Rectal smooth muscle tissue (tissue), 1 donor: ENCODE results near the gene CYP3A4.
"Not testable (repeated sequence)": the region's sequence is repeated elsewhere in the genome, so short reads cannot be mapped to it uniquely, and the experiment has no call there.

Experiments
- H3K27ac ChIP-seq: one replicate; pipeline ENCODE4 v1.7.0; 2013; ENCODE audit warnings: low read depth, low read length, inconsistent platforms
- H3K27me3 ChIP-seq: one replicate; pipeline ENCODE4 v1.7.0; 2013; ENCODE audit warnings: low read length; ENCODE audit not compliant: control insufficient read depth, insufficient read depth
- H3K36me3 ChIP-seq: one replicate; pipeline ENCODE4 v1.7.0; 2013; ENCODE audit warnings: low read length; ENCODE audit not compliant: control insufficient read depth, insufficient read depth
- H3K4me1 ChIP-seq: one replicate; pipeline ENCODE4 v1.7.0; 2013; ENCODE audit warnings: low read length; ENCODE audit not compliant: control insufficient read depth, insufficient read depth
- H3K4me3 ChIP-seq: one replicate; pipeline ENCODE4 v1.7.0; 2013; ENCODE audit warnings: low read length
- H3K9ac ChIP-seq: one replicate; pipeline ENCODE4 v1.7.0; 2013; ENCODE audit warnings: low read length

CYP3A4 gene

GRCh38 chr7:99741441-99741795, 42.6 kb downstream of the CYP3A4 start:
- Histone ChIP-seq H3K27ac (no peak overlapping the region), H3K4me1 (no peaks in the 10 kb centered on the region), H3K27me3 (no peaks in the 10 kb centered on the region), H3K36me3 (no peaks in the 10 kb centered on the region), H3K9ac (no peak overlapping the region), H3K4me3 (no peak overlapping the region)

GRCh38 chr7:99740573-99741440, 43.2 kb downstream of the CYP3A4 start:
- Histone ChIP-seq H3K4me1 (no peaks in the 10 kb centered on the region), H3K9ac (no peak overlapping the region), H3K27me3 (no peaks in the 10 kb centered on the region), H3K36me3 (no peaks in the 10 kb centered on the region), H3K4me3 (no peak overlapping the region), H3K27ac (no peak overlapping the region)

- H3K4me1 ChIP-seq = no peaks in the 10 kb centered on the region
- no peak overlapping the region for H3K27ac ChIP-seq
- H3K27me3 ChIP-seq = no peaks in the 10 kb centered on the region
- no peak overlapping the region for H3K4me3 ChIP-seq
- H3K36me3 ChIP-seq = no peaks in the 10 kb centered on the region
- no peak overlapping the region for H3K9ac ChIP-seq
Observed at GRCh38 chr7:99739699-99740572, 44.0 kb downstream of the CYP3A4 start.

GRCh38 chr7:99737726-99738125, 46.3 kb downstream of the CYP3A4 start:
- Histone ChIP-seq H3K27me3 (no peaks in the 10 kb centered on the region), H3K9ac (no peak overlapping the region), H3K27ac (no peak overlapping the region), H3K4me1 (no peaks in the 10 kb centered on the region), H3K4me3 (no peak overlapping the region), H3K36me3 (no peaks in the 10 kb centered on the region)

- H3K9ac ChIP-seq, H3K4me1 ChIP-seq, H3K36me3 ChIP-seq, H3K27me3 ChIP-seq, H3K4me3 ChIP-seq, H3K27ac ChIP-seq: not testable (repeated sequence)
Observed at GRCh38 chr7:99736667-99737066, 47.3 kb downstream of the CYP3A4 start.

- H3K36me3 ChIP-seq = no peaks in the 10 kb centered on the region
- H3K4me1 ChIP-seq = no peaks in the 10 kb centered on the region
- no peak within 1 kb of the TSS for H3K27ac ChIP-seq
- H3K9ac ChIP-seq = no peak within 1 kb of the TSS
- H3K27me3 ChIP-seq = no peaks in the 10 kb centered on the region
- H3K4me3 ChIP-seq = no peak within 1 kb of the TSS
Observed at GRCh38 chr7:99734987-99735386, 49.0 kb downstream of the CYP3A4 start, which contains the start of gene CYP3A7. Gene CYP3A7, minus strand, starts transcription at chr7:99735196. Its CDS starts 103 bp downstream, at chr7:99735093.

- H3K36me3 ChIP-seq = no peaks in the 10 kb centered on the region
- H3K9ac ChIP-seq = no peak overlapping the region
- H3K4me1 ChIP-seq = no peaks in the 10 kb centered on the region
- no peaks in the 10 kb centered on the region for H3K27me3 ChIP-seq
- no peak overlapping the region for H3K4me3 ChIP-seq
- no peak overlapping the region for H3K27ac ChIP-seq
Observed at GRCh38 chr7:99733448-99733847, 50.5 kb downstream of the CYP3A4 start.

GRCh38 chr7:99733003-99733402, 51.0 kb downstream of the CYP3A4 start:
- Histone ChIP-seq H3K4me3 (no peak overlapping the region), H3K4me1 (no peaks in the 10 kb centered on the region), H3K27ac (no peak overlapping the region), H3K36me3 (no peaks in the 10 kb centered on the region), H3K9ac (no peak overlapping the region), H3K27me3 (no peaks in the 10 kb centered on the region)

- no peak overlapping the region for H3K27ac ChIP-seq
- H3K27me3 ChIP-seq = no peaks in the 10 kb centered on the region
- no peaks in the 10 kb centered on the region for H3K4me1 ChIP-seq
- no peak overlapping the region for H3K4me3 ChIP-seq
- H3K9ac ChIP-seq = no peak overlapping the region
- no peaks in the 10 kb centered on the region for H3K36me3 ChIP-seq
Observed at GRCh38 chr7:99731638-99732374, 52.2 kb downstream of the CYP3A4 start.

GRCh38 chr7:99730992-99731391, 53.0 kb downstream of the CYP3A4 start:
- no peaks in the 10 kb centered on the region for H3K4me1 ChIP-seq
- no peak overlapping the region for H3K27ac ChIP-seq
- no peaks in the 10 kb centered on the region for H3K36me3 ChIP-seq
- H3K27me3 ChIP-seq = no peaks in the 10 kb centered on the region
- H3K4me3 ChIP-seq = no peak overlapping the region
- no peak overlapping the region for H3K9ac ChIP-seq

GRCh38 chr7:99730238-99730810, 53.7 kb downstream of the CYP3A4 start:
- no peaks in the 10 kb centered on the region for H3K4me1 ChIP-seq
- H3K4me3 ChIP-seq = no peak overlapping the region
- H3K9ac ChIP-seq = no peak overlapping the region
- H3K36me3 ChIP-seq = no peaks in the 10 kb centered on the region
- H3K27ac ChIP-seq = no peak overlapping the region
- H3K27me3 ChIP-seq = no peaks in the 10 kb centered on the region
